Measurements from ENCODE around the gene CACNA1C.

CACNA1C gene

GRCh38 chr12:2422591-2422990, 369.8 kb downstream of the CACNA1C start:
- Histone ChIP-seq H3K79me2 (ENCODE audit: control insufficient read depth, low read length) (no peaks in the 10 kb centered on the region), H3K27ac (ENCODE audit: low read depth, low read length) (no peak overlapping the region), H3K9me2 (replicated peaks; ENCODE audit: control insufficient read depth, low read length) (no peaks in the 10 kb centered on the region), H3K27me3 (ENCODE audit: control insufficient read depth, low read length) (no peaks in the 10 kb centered on the region), H4K20me1 (ENCODE audit: control insufficient read depth, insufficient read depth, low read depth, low read length) (no peaks in the 10 kb centered on the region), H3F3A (ENCODE audit: control insufficient read depth, insufficient read depth) (no peaks in the 10 kb centered on the region), H3K36me3 (ENCODE audit: control insufficient read depth, low read length) (no peaks in the 10 kb centered on the region), H3K4me1 (ENCODE audit: control insufficient read depth, low read length) (no peaks in the 10 kb centered on the region), H3K4me2 (ENCODE audit: low read length) (no peak overlapping the region), H3K9me3 (ENCODE audit: control insufficient read depth, insufficient read depth, low read length) (no peaks in the 10 kb centered on the region), H3K4me3 (ENCODE audit: low read length) (no peak overlapping the region)
- TF ChIP-seq, protein P1, sequence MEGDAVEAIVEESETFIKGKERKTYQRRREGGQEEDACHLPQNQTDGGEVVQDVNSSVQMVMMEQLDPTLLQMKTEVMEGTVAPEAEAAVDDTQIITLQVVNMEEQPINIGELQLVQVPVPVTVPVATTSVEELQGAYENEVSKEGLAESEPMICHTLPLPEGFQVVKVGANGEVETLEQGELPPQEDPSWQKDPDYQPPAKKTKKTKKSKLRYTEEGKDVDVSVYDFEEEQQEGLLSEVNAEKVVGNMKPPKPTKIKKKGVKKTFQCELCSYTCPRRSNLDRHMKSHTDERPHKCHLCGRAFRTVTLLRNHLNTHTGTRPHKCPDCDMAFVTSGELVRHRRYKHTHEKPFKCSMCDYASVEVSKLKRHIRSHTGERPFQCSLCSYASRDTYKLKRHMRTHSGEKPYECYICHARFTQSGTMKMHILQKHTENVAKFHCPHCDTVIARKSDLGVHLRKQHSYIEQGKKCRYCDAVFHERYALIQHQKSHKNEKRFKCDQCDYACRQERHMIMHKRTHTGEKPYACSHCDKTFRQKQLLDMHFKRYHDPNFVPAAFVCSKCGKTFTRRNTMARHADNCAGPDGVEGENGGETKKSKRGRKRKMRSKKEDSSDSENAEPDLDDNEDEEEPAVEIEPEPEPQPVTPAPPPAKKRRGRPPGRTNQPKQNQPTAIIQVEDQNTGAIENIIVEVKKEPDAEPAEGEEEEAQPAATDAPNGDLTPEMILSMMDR (IDR thresholded peaks at IDR 0.05; ENCODE audit: low read depth, low read length, poor library complexity, severe bottlenecking): no peak
- TF ChIP-seq EZH2phosphoT487 (IDR thresholded peaks at IDR 0.05; ENCODE audit: borderline replicate concordance, low read length): no peak

DNA sequence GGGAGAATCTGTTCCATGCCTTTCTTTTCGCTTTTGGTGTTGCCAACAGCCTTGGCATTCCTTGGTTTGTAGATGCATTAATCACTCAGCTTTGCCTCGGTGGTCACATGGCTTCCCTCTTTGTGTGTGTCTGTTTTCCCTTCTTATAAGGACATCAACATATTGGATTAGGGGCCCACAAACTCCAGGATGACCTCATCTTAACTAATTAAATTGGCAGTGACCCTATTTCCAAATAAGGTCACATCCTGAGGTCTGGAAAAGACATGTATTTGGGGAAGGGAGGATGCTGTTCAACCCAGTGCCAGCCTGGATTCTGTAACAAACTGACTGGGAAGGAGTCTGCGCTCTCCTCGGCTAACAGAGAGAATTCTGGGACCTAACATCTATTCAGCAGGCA, 376.2 kb downstream of the CACNA1C start:
- no peaks in the 10 kb centered on the region for H3K36me3 ChIP-seq (ENCODE audit: control insufficient read depth, low read length)
- TF ChIP-seq, protein P1 (IDR thresholded peaks at IDR 0.05; ENCODE audit: low read depth, low read length, poor library complexity, severe bottlenecking): no peak
- TF ChIP-seq EZH2phosphoT487 (IDR thresholded peaks at IDR 0.05; ENCODE audit: borderline replicate concordance, low read length): no peak

DNA sequence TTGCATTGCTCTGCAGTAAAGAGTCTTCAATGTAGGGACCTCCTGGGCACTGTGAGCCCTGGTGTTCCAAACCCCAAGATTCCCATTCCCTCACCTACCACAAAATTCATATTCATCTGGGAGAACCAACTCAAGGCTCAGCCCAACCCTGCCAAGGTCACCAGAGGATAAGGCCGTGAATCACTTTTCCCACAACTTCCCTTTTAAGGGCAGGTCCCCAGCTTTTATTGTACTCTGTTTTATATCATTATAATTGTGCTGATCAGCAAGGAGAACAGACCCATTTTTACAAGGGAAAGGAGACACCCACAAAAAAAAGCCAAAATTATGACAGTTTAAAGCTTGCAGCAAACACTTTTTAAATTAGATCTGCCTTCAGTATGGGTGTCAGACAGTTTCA, 379.0 kb downstream of the CACNA1C start:
- H3K27ac ChIP-seq (ENCODE audit: low read depth, low read length): no peak overlapping the region
- H3K79me2 ChIP-seq (ENCODE audit: control insufficient read depth, low read length): no peaks in the 10 kb centered on the region
- TF ChIP-seq EZH2phosphoT487 (IDR thresholded peaks at IDR 0.05; ENCODE audit: borderline replicate concordance, low read length): no peak
- TF ChIP-seq, protein P1 (IDR thresholded peaks at IDR 0.05; ENCODE audit: low read depth, low read length, poor library complexity, severe bottlenecking): no peak
- no peaks in the 10 kb centered on the region for H3F3A ChIP-seq (ENCODE audit: control insufficient read depth, insufficient read depth)
- H3K36me3 ChIP-seq (ENCODE audit: control insufficient read depth, low read length): no peaks in the 10 kb centered on the region
- H3K27me3 ChIP-seq (ENCODE audit: control insufficient read depth, low read length): no peaks in the 10 kb centered on the region
- H3K9me3 ChIP-seq (ENCODE audit: control insufficient read depth, insufficient read depth, low read length): no peaks in the 10 kb centered on the region
- H3K4me1 ChIP-seq (ENCODE audit: control insufficient read depth, low read length): no peaks in the 10 kb centered on the region
- no peak overlapping the region for H3K4me2 ChIP-seq (ENCODE audit: low read length)
- no peaks in the 10 kb centered on the region for H3K9me2 ChIP-seq (replicated peaks; ENCODE audit: control insufficient read depth, low read length)
- no peak overlapping the region for H3K4me3 ChIP-seq (ENCODE audit: low read length)
- H4K20me1 ChIP-seq (ENCODE audit: control insufficient read depth, insufficient read depth, low read depth, low read length): no peaks in the 10 kb centered on the region

More for the DNA sequence above, 376.2 kb downstream of the CACNA1C start:
- no peak overlapping the region for H3K4me3 ChIP-seq (ENCODE audit: low read length)
- no peaks in the 10 kb centered on the region for H3K4me1 ChIP-seq (ENCODE audit: control insufficient read depth, low read length)
- H3K27ac ChIP-seq (ENCODE audit: low read depth, low read length): no peak overlapping the region
- no peak overlapping the region for H3K4me2 ChIP-seq (ENCODE audit: low read length)
- no peaks in the 10 kb centered on the region for H3K9me3 ChIP-seq (ENCODE audit: control insufficient read depth, insufficient read depth, low read length)
- no peaks in the 10 kb centered on the region for H3K9me2 ChIP-seq (replicated peaks; ENCODE audit: control insufficient read depth, low read length)
- no peaks in the 10 kb centered on the region for H3F3A ChIP-seq (ENCODE audit: control insufficient read depth, insufficient read depth)
- H3K27me3 ChIP-seq (ENCODE audit: control insufficient read depth, low read length): no peaks in the 10 kb centered on the region
- no peaks in the 10 kb centered on the region for H3K79me2 ChIP-seq (ENCODE audit: control insufficient read depth, low read length)
- no peaks in the 10 kb centered on the region for H4K20me1 ChIP-seq (ENCODE audit: control insufficient read depth, insufficient read depth, low read depth, low read length)

DNA sequence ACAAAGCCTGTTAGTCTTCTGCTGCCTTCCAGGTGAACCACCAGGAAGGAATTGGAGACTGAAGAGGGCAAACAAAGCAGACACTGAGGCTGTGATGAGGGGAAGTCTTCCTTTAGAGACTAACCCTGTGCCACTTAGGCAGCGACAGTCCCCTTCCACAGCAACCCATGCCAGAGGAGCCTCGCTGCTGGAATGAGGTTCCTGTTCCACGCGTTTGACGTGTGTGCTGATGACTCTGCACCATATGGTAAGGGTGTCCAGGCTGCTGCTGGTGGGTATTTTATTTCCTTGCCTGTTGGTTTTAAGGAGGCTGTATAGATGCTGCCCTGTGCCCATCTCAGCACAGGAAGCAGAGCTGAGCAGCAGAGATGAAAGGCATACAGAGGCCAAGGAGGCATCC, 380.1 kb downstream of the CACNA1C start:
- Histone ChIP-seq H3K36me3 (ENCODE audit: control insufficient read depth, low read length) (no peaks in the 10 kb centered on the region), H4K20me1 (ENCODE audit: control insufficient read depth, insufficient read depth, low read depth, low read length) (no peaks in the 10 kb centered on the region), H3K27me3 (ENCODE audit: control insufficient read depth, low read length) (no peaks in the 10 kb centered on the region), H3K9me3 (ENCODE audit: control insufficient read depth, insufficient read depth, low read length) (no peaks in the 10 kb centered on the region), H3K4me1 (ENCODE audit: control insufficient read depth, low read length) (no peaks in the 10 kb centered on the region), H3K4me3 (ENCODE audit: low read length) (no peak overlapping the region), H3K4me2 (ENCODE audit: low read length) (no peak overlapping the region), H3K9me2 (replicated peaks; ENCODE audit: control insufficient read depth, low read length) (no peaks in the 10 kb centered on the region), H3K79me2 (ENCODE audit: control insufficient read depth, low read length) (no peaks in the 10 kb centered on the region), H3K27ac (ENCODE audit: low read depth, low read length) (no peak overlapping the region), H3F3A (ENCODE audit: control insufficient read depth, insufficient read depth) (no peaks in the 10 kb centered on the region)
- TF ChIP-seq, protein P1 (IDR thresholded peaks at IDR 0.05; ENCODE audit: low read depth, low read length, poor library complexity, severe bottlenecking): no peak
- TF ChIP-seq EZH2phosphoT487 (IDR thresholded peaks at IDR 0.05; ENCODE audit: borderline replicate concordance, low read length): no peak

Data from DOHH2 (cell line).